ENCODE data around the gene ATP1A2.
"Not testable (repeated sequence)": the region's sequence is repeated elsewhere in the genome, so short reads cannot be mapped to it uniquely, and the experiment has no call there.

GRCh38 chr1:160126342-160126741 is 10.8 kb downstream of the ATP1A2 start:
- TF ChIP-seq CTCF (IDR thresholded peaks at IDR 0.05); EZH2 (IDR thresholded peaks at IDR 0.05; ENCODE audit: borderline replicate concordance, insufficient read depth, low read depth, low read length, poor library complexity, severe bottlenecking): not testable (repeated sequence)
